HEK293 (cell line): ENCODE measurements around the gene BTNL9.

Source experiments
- CTCF ChIA-PET: fragments of 350-600 bp; formaldehyde crosslinking; extraction: SDS; loops from one replicate; lab custom pipeline; 2021; ENCODE audit warnings: antibody characterized with exemption; lab: Yijun Ruan, JAX
- POLR2A ChIA-PET: fragments of 300-600 bp; formaldehyde crosslinking; extraction: SDS; loops from one replicate; lab custom pipeline; 2020; ENCODE audit warnings: antibody characterized with exemption, inconsistent platforms; lab: Yijun Ruan, JAX
- H3K27ac ChIP-seq: fragments of 200-500 bp; sonication (Bioruptor generic); 2 replicates; pipeline ENCODE4 v1.5.1; 2014; ENCODE audit warnings: low read depth, low read length, control low read depth, inconsistent platforms; ENCODE audit errors: extremely low read depth
- H3K36me3 ChIP-seq, 2 experiments: fragments of 200-500 bp in 1 of 2; sonication (Bioruptor generic) in 1 of 2; 1 replicate in 1 of 2; 2 replicates in 1 of 2; pipeline ENCODE4 v1.5.1; 2014 to 2017; ENCODE audit warnings: inconsistent platforms in 2 of 2, low read length in 2 of 2; ENCODE audit not compliant: control insufficient read depth in 2 of 2, insufficient read depth in 1 of 2
- H3K4me1 ChIP-seq: fragments of 200-500 bp; sonication (Bioruptor generic); 2 replicates; pipeline ENCODE4 v1.5.1; 2014; ENCODE audit warnings: mild to moderate bottlenecking, low read length, inconsistent platforms; ENCODE audit not compliant: control insufficient read depth, insufficient read depth
- H3K4me3 ChIP-seq: 2 replicates; pipeline ENCODE4 v1.5.1; 2011; ENCODE audit warnings: low read depth, mild to moderate bottlenecking, control low read depth, low read length, moderate library complexity
- H3K9me3 ChIP-seq: fragments of 200-500 bp; sonication (Bioruptor generic); 2 replicates; pipeline ENCODE4 v1.5.1; 2014; ENCODE audit warnings: low read depth, low read length, inconsistent platforms; ENCODE audit not compliant: control insufficient read depth, insufficient read depth
- FEZF1 ChIP-seq: fragments of 450-650 bp; formaldehyde crosslinking; IDR thresholded peaks from 2 replicates; pipeline ENCODE4 v1.5.1; 2016; ENCODE audit warnings: missing biosample characterization, missing genetic modification characterization
- GLI2 ChIP-seq: fragments of 450-650 bp; formaldehyde crosslinking; IDR thresholded peaks from 2 replicates; pipeline ENCODE4; 2017; ENCODE audit warnings: missing biosample characterization, missing genetic modification characterization, low read depth, borderline replicate concordance
- HOXC10 ChIP-seq: sonication (generic); formaldehyde crosslinking; IDR thresholded peaks from 2 replicates; pipeline ENCODE4 v1.8.1; 2023; ENCODE audit warnings: mild to moderate bottlenecking, missing genetic modification reagents
- KLF10 ChIP-seq: fragments of 450-650 bp; IDR thresholded peaks from 2 replicates; pipeline ENCODE4 v1.5.1; 2018; ENCODE audit warnings: missing biosample characterization, mild to moderate bottlenecking, missing genetic modification characterization
- SETDB1 ChIP-seq: IDR thresholded peaks from one replicate; pipeline ENCODE4 v1.6.1; 2017; ENCODE audit warnings: mild to moderate bottlenecking, low read length, moderate library complexity, mixed read lengths; ENCODE audit not compliant: insufficient read length
- YY1 ChIP-seq: fragments of 450-650 bp; formaldehyde crosslinking; IDR thresholded peaks from 2 replicates; pipeline ENCODE4 v1.5.1; 2018; ENCODE audit warnings: missing biosample characterization, missing genetic modification characterization
- ZBTB8A ChIP-seq: fragments of 450-650 bp; formaldehyde crosslinking; IDR thresholded peaks from 2 replicates; pipeline ENCODE4 v1.5.1; 2016; ENCODE audit warnings: missing biosample characterization, missing genetic modification characterization
- ZNF132 ChIP-seq: fragments of 450-650 bp; formaldehyde crosslinking; IDR thresholded peaks from 2 replicates; pipeline ENCODE4 v1.5.1; 2017; ENCODE audit warnings: missing biosample characterization, missing genetic modification characterization, borderline replicate concordance
- ZNF155 ChIP-seq: fragments of 450-650 bp; formaldehyde crosslinking; IDR thresholded peaks from 2 replicates; pipeline ENCODE4 v1.5.1; 2016; ENCODE audit warnings: missing biosample characterization, missing genetic modification characterization
- ZNF174 ChIP-seq: fragments of 450-650 bp; formaldehyde crosslinking; IDR thresholded peaks from 2 replicates; pipeline ENCODE4 v1.5.0; 2017; ENCODE audit warnings: missing biosample characterization, mild to moderate bottlenecking, missing genetic modification characterization
- ZNF184 ChIP-seq: fragments of 450-650 bp; IDR thresholded peaks from 2 replicates; pipeline ENCODE4 v1.5.1; 2018; ENCODE audit warnings: missing biosample characterization, mild to moderate bottlenecking, missing genetic modification characterization
- ZNF302 ChIP-seq: fragments of 450-650 bp; formaldehyde crosslinking; IDR thresholded peaks from 2 replicates; pipeline ENCODE4 v1.5.1; 2016; ENCODE audit warnings: missing biosample characterization, missing genetic modification characterization, low read depth
- ZNF354C ChIP-seq: fragments of 450-650 bp; formaldehyde crosslinking; IDR thresholded peaks from 2 replicates; pipeline ENCODE4 v1.5.1; 2016; ENCODE audit warnings: missing biosample characterization, missing genetic modification characterization, low read depth, borderline replicate concordance
- ZNF518A ChIP-seq: fragments of 450-650 bp; formaldehyde crosslinking; conservative IDR thresholded peaks from 2 replicates; pipeline ENCODE4 v1.5.1; 2016; ENCODE audit warnings: low read depth, missing biosample characterization, missing genetic modification characterization
- ZNF600 ChIP-seq: fragments of 450-650 bp; formaldehyde crosslinking; IDR thresholded peaks from 2 replicates; pipeline ENCODE4 v1.5.1; 2016; ENCODE audit warnings: missing biosample characterization, missing genetic modification characterization
- ZNF654 ChIP-seq: fragments of 450-650 bp; formaldehyde crosslinking; IDR thresholded peaks from 2 replicates; pipeline ENCODE4 v1.5.1; 2016; ENCODE audit warnings: low read depth, missing biosample characterization, missing genetic modification characterization
- ZNF677 ChIP-seq: fragments of 450-650 bp; IDR thresholded peaks from 2 replicates; pipeline ENCODE4 v1.5.0; 2018; ENCODE audit warnings: missing biosample characterization, mild to moderate bottlenecking, missing genetic modification characterization, moderate library complexity
- ZNF785 ChIP-seq: fragments of 450-650 bp; formaldehyde crosslinking; IDR thresholded peaks from 2 replicates; pipeline ENCODE4 v1.5.1; 2016; ENCODE audit warnings: missing biosample characterization, missing genetic modification characterization
- TF ChIP-seq, protein P1 (sequence below): fragments of 450-650 bp; formaldehyde crosslinking; IDR thresholded peaks from 2 replicates; pipeline ENCODE4 v1.5.1; 2016; ENCODE audit warnings: missing biosample characterization, missing genetic modification characterization
- TF ChIP-seq, protein P2 (sequence below): fragments of 450-650 bp; formaldehyde crosslinking; IDR thresholded peaks from 2 replicates; pipeline ENCODE4 v1.5.1; 2016; ENCODE audit warnings: missing biosample characterization, missing genetic modification characterization, borderline replicate concordance

The BTNL9 gene

DNA sequence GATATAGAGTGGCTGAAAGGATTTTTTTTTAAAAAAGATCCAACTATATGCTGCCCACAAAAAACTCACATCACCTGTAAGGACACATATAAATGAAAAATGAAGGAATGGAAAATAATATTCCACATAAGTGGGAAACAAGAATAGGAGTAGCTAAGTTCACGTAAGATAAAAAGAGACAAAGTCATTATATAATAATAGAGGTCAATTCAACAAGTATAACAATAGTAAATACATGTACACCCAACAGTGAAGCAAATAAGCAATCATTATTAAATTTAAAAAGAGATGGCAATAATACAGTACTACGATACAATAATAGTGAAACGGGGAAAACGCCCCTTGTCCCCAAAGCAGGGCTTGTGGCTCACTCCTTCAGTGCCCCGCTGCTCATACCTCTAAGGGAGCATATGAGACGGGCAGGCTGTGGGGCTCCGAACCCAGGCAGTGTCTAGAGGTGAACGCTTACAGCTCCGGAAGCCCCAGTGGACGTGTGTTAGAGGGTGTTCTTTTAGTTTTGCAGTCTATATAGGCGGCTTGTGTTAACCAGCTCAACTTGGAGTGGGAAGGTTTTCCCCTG, 12.5 kb upstream of the BTNL9 start:
- Histone ChIP-seq H3K36me3 (no peaks in the 10 kb centered on the region), H3K27ac (no peak overlapping the region), H3K4me1 (no peaks in the 10 kb centered on the region), H3K4me3 (no peak overlapping the region), H3K9me3 (no peaks in the 10 kb centered on the region)
- ChIA-PET POLR2A (no interaction called here), CTCF (no interaction called here)
- TF ChIP-seq ZNF184 (no peak), ZNF174 (tag by site-specific recombination) (no peak), ZNF155 (tag by site-specific recombination) (no peak), ZNF785 (tag by site-specific recombination) (no peak), ZBTB8A (tag by site-specific recombination) (no peak), ZNF302 (tag by site-specific recombination) (no peak), ZNF518A (no peak), ZNF354C (tag by site-specific recombination) (no peak), ZNF132 (tag by site-specific recombination) (no peak), KLF10 (tag by site-specific recombination) (no peak), GLI2 (no peak), ZNF654 (tag by site-specific recombination) (no peak), YY1 (no peak), FEZF1 (tag by site-specific recombination) (no peak), ZNF677 (tag by site-specific recombination) (no peak), SETDB1 (no peak), HOXC10 (no peak), ZNF600 (tag by site-specific recombination) (no peak)
- TF ChIP-seq, protein P1, sequence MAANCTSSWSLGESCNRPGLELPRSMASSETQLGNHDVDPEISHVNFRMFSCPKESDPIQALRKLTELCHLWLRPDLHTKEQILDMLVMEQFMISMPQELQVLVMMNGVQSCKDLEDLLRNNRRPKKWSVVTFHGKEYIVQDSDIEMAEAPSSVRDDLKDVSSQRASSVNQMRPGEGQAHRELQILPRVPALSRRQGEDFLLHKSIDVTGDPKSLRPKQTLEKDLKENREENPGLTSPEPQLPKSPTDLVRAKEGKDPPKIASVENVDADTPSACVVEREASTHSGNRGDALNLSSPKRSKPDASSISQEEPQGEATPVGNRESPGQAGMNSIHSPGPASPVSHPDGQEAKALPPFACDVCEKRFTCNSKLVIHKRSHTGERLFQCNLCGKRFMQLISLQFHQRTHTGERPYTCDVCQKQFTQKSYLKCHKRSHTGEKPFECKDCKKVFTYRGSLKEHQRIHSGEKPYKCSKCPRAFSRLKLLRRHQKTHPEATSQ: no peak
- TF ChIP-seq, protein P2, sequence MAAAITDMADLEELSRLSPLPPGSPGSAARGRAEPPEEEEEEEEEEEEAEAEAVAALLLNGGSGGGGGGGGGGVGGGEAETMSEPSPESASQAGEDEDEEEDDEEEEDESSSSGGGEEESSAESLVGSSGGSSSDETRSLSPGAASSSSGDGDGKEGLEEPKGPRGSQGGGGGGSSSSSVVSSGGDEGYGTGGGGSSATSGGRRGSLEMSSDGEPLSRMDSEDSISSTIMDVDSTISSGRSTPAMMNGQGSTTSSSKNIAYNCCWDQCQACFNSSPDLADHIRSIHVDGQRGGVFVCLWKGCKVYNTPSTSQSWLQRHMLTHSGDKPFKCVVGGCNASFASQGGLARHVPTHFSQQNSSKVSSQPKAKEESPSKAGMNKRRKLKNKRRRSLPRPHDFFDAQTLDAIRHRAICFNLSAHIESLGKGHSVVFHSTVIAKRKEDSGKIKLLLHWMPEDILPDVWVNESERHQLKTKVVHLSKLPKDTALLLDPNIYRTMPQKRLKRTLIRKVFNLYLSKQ (tag by site-specific recombination): no peak
